ENCODE measurements around the gene CLCN5.

Gene CLCN5

GRCh38 chrX:50036426-50036825 is 114.0 kb downstream of the CLCN5 start:
- H3K79me2 ChIP-seq (ENCODE audit: low read length) = no peaks in the 10 kb centered on the region
- H3F3A ChIP-seq (ENCODE audit: insufficient read depth, low read length) = no peaks in the 10 kb centered on the region
- H4K20me1 ChIP-seq (ENCODE audit: insufficient read depth, low read length) = no peaks in the 10 kb centered on the region
- no peaks in the 10 kb centered on the region for H3K9me3 ChIP-seq (replicated peaks; ENCODE audit: insufficient read depth, low read length)
- TF ChIP-seq CTCF (IDR thresholded peaks at IDR 0.05; ENCODE audit: low read length) = no peak
- no peak for TF ChIP-seq EZH2phosphoT487 (IDR thresholded peaks at IDR 0.05; ENCODE audit: low read length)
- TF ChIP-seq EZH2 (optimal IDR thresholded peaks at IDR 0.05; ENCODE audit: low read depth, low read length) = no peak
- H3K4me3 ChIP-seq (ENCODE audit: low read length) = no peak overlapping the region
- H2AFZ ChIP-seq (ENCODE audit: low read length) = no peak overlapping the region
- H3K4me1 ChIP-seq (ENCODE audit: low read length) = no peaks in the 10 kb centered on the region
- no peak overlapping the region for H3K4me2 ChIP-seq (ENCODE audit: low read depth, low read length)
- no peaks in the 10 kb centered on the region for H3K9me2 ChIP-seq (replicated peaks; ENCODE audit: insufficient read depth, low read length)
- no peak overlapping the region for H3K27ac ChIP-seq (ENCODE audit: low read length)
- no peaks in the 10 kb centered on the region for H3K36me3 ChIP-seq (replicated peaks; ENCODE audit: insufficient read depth, low read length)
- no peak for DNase-seq
- no peak overlapping the region for H3K9ac ChIP-seq (ENCODE audit: low read length)
- no peaks in the 10 kb centered on the region for H3K27me3 ChIP-seq (replicated peaks; ENCODE audit: insufficient read depth, low read length)

GRCh38 chrX:50045823-50046222 is 123.4 kb downstream of the CLCN5 start:
- no peaks in the 10 kb centered on the region for H3K79me2 ChIP-seq (ENCODE audit: low read length)
- no peaks in the 10 kb centered on the region for H3F3A ChIP-seq (ENCODE audit: insufficient read depth, low read length)
- H3K9ac ChIP-seq (ENCODE audit: low read length) = no peak overlapping the region
- no peak for TF ChIP-seq EZH2 (optimal IDR thresholded peaks at IDR 0.05; ENCODE audit: low read depth, low read length)
- TF ChIP-seq CTCF (IDR thresholded peaks at IDR 0.05; ENCODE audit: low read length) = no peak
- no peak for TF ChIP-seq EZH2phosphoT487 (IDR thresholded peaks at IDR 0.05; ENCODE audit: low read length)
- no peak overlapping the region for H2AFZ ChIP-seq (ENCODE audit: low read length)
- no peak for DNase-seq
- H3K4me3 ChIP-seq (ENCODE audit: low read length) = no peak overlapping the region
- H3K4me2 ChIP-seq (ENCODE audit: low read depth, low read length) = no peak overlapping the region
- H3K36me3 ChIP-seq (replicated peaks; ENCODE audit: insufficient read depth, low read length) = no peaks in the 10 kb centered on the region
- no peaks in the 10 kb centered on the region for H3K9me2 ChIP-seq (replicated peaks; ENCODE audit: insufficient read depth, low read length)
- no peaks in the 10 kb centered on the region for H3K27me3 ChIP-seq (replicated peaks; ENCODE audit: insufficient read depth, low read length)
- H3K4me1 ChIP-seq (ENCODE audit: low read length) = no peaks in the 10 kb centered on the region
- H3K9me3 ChIP-seq (replicated peaks; ENCODE audit: insufficient read depth, low read length) = no peaks in the 10 kb centered on the region
- no peaks in the 10 kb centered on the region for H4K20me1 ChIP-seq (ENCODE audit: insufficient read depth, low read length)
- no peak overlapping the region for H3K27ac ChIP-seq (ENCODE audit: low read length)

GRCh38 chrX:50049228-50049627 is 126.8 kb downstream of the CLCN5 start:
- DNase-seq = no peak
- Histone ChIP-seq H3K79me2 (ENCODE audit: low read length) (no peaks in the 10 kb centered on the region), H3K9me3 (replicated peaks; ENCODE audit: insufficient read depth, low read length) (no peaks in the 10 kb centered on the region), H3K4me2 (ENCODE audit: low read depth, low read length) (no peak overlapping the region), H3K9ac (ENCODE audit: low read length) (no peak overlapping the region), H3F3A (ENCODE audit: insufficient read depth, low read length) (no peaks in the 10 kb centered on the region), H4K20me1 (ENCODE audit: insufficient read depth, low read length) (no peaks in the 10 kb centered on the region), H2AFZ (ENCODE audit: low read length) (no peak overlapping the region), H3K9me2 (replicated peaks; ENCODE audit: insufficient read depth, low read length) (no peaks in the 10 kb centered on the region), H3K4me1 (ENCODE audit: low read length) (no peaks in the 10 kb centered on the region), H3K4me3 (ENCODE audit: low read length) (no peak overlapping the region), H3K27ac (ENCODE audit: low read length) (no peak overlapping the region), H3K27me3 (replicated peaks; ENCODE audit: insufficient read depth, low read length) (no peaks in the 10 kb centered on the region), H3K36me3 (replicated peaks; ENCODE audit: insufficient read depth, low read length) (no peaks in the 10 kb centered on the region)
- TF ChIP-seq CTCF (IDR thresholded peaks at IDR 0.05; ENCODE audit: low read length) = no peak
- no peak for TF ChIP-seq EZH2 (optimal IDR thresholded peaks at IDR 0.05; ENCODE audit: low read depth, low read length)
- TF ChIP-seq EZH2phosphoT487 (IDR thresholded peaks at IDR 0.05; ENCODE audit: low read length) = no peak
